HG02981 (cell line): ENCODE measurements around the gene TSPAN14.
A peak's percentile ranks its signal among the peaks of the same experiment; 100 is the strongest.
"Not testable (repeated sequence)": the region's sequence is repeated elsewhere in the genome, so short reads cannot be mapped to it uniquely, and the experiment has no call there.

Experiments used
- ATAC-seq: cut with Tn5 transposase; IDR thresholded peaks from one replicate; pipeline ENCODE4 v1.9.1; 2021; ENCODE audit warnings: mild to moderate bottlenecking, moderate library complexity; ENCODE audit not compliant: unreplicated experiment

The TSPAN14 gene

GRCh38 chr10:80453842-80454512 is at the start of gene TSPAN14:
Gene TSPAN14, plus strand, starts transcription at chr10:80454310. Its CDS starts 34,924 bp downstream, at chr10:80489234.
- peak; percentile 57 for ATAC-seq

GRCh38 chr10:80405035-80405434 is 49.1 kb upstream of the TSPAN14 start:
- ATAC-seq = no peak

GRCh38 chr10:80405626-80406025 is 48.5 kb upstream of the TSPAN14 start:
- ATAC-seq = no peak

- no peak for ATAC-seq
Measured at GRCh38 chr10:80406204-80406603, 47.9 kb upstream of the TSPAN14 start.

- peak; percentile 5 for ATAC-seq
Measured at GRCh38 chr10:80407812-80408241, 46.3 kb upstream of the TSPAN14 start.

- peak; percentile 96 for ATAC-seq
Measured at GRCh38 chr10:80408242-80409101, 45.6 kb upstream of the TSPAN14 start, which contains the start of gene PRXL2A. Gene PRXL2A, plus strand, starts transcription at chr10:80408551. Its CDS starts 11,917 bp downstream, at chr10:80420468.

- ATAC-seq = no peak
Measured at GRCh38 chr10:80409121-80409520, 45.0 kb upstream of the TSPAN14 start.

GRCh38 chr10:80410122-80410521 is 44.0 kb upstream of the TSPAN14 start:
- ATAC-seq = no peak

GRCh38 chr10:80410578-80411145 is 43.4 kb upstream of the TSPAN14 start:
- no peak for ATAC-seq

GRCh38 chr10:80411267-80411668 is 42.8 kb upstream of the TSPAN14 start:
- ATAC-seq = no peak

GRCh38 chr10:80411681-80412220 is 42.4 kb upstream of the TSPAN14 start:
- no peak for ATAC-seq

- no peak for ATAC-seq
Measured at GRCh38 chr10:80412486-80412885, 41.6 kb upstream of the TSPAN14 start.

- no peak for ATAC-seq
Measured at GRCh38 chr10:80413271-80413996, 40.7 kb upstream of the TSPAN14 start.

- ATAC-seq = no peak
Measured at GRCh38 chr10:80414142-80414895, 39.8 kb upstream of the TSPAN14 start.

GRCh38 chr10:80415734-80416478 is 38.2 kb upstream of the TSPAN14 start:
- no peak for ATAC-seq

- ATAC-seq = no peak
Measured at GRCh38 chr10:80416479-80417098, 37.5 kb upstream of the TSPAN14 start.

- ATAC-seq = not testable (repeated sequence)
Measured at GRCh38 chr10:80417256-80417655, 36.9 kb upstream of the TSPAN14 start.

- ATAC-seq = peak; percentile 5
Measured at GRCh38 chr10:80421050-80421706, 32.9 kb upstream of the TSPAN14 start.
